GM23338 (cell line): ENCODE results near the gene ZNF746. TPM values are rescaled to one million over a fixed set of nuclear protein-coding genes. Genes with fewer than 3 reads are reported as not detected.

Experiments
- ATAC-seq: fragments of 200-7000 bp; cut with Tn5 transposase; 3 replicates; pipeline ENCODE4 v1.9.1; 2020
- DNase-seq: peaks from one replicate; pipeline ENCODE4 v3.0.0-alpha.2; 2015; ENCODE audit warnings: low spot score
- H2AFZ ChIP-seq: fragments of 200-600 bp; sonication (generic); 2 replicates; pipeline ENCODE4 v1.8.0; 2016; ENCODE audit warnings: antibody characterized with exemption, mild to moderate bottlenecking, moderate library complexity
- H3F3A ChIP-seq: fragments of 200-600 bp; sonication (generic); replicated peaks from 2 replicates; pipeline ENCODE4 v1.8.0; 2017; ENCODE audit warnings: antibody characterized with exemption, mixed run types, low read depth
- H3K27ac ChIP-seq: fragments of 200-600 bp; sonication (generic); 2 replicates; pipeline ENCODE4 v1.6.1; 2016; ENCODE audit warnings: low read depth
- H3K27me3 ChIP-seq: fragments of 200-600 bp; sonication (generic); 2 replicates; pipeline ENCODE4 v1.8.0; 2016; ENCODE audit warnings: mild to moderate bottlenecking, mixed run types, moderate library complexity; ENCODE audit not compliant: insufficient read depth
- H3K36me3 ChIP-seq: fragments of 200-600 bp; sonication (generic); 2 replicates; pipeline ENCODE4 v1.8.0; 2016; ENCODE audit warnings: mild to moderate bottlenecking; ENCODE audit not compliant: insufficient read depth
- H3K4me1 ChIP-seq: fragments of 200-600 bp; sonication (generic); 2 replicates; pipeline ENCODE4 v1.8.0; 2016; ENCODE audit warnings: mild to moderate bottlenecking, moderate library complexity; ENCODE audit not compliant: insufficient read depth
- H3K4me2 ChIP-seq: fragments of 200-600 bp; sonication (generic); 2 replicates; pipeline ENCODE4 v1.7.1; 2017; ENCODE audit warnings: mixed run types
- H3K4me3 ChIP-seq: fragments of 200-600 bp; sonication (generic); 2 replicates; pipeline ENCODE4 v1.6.1; 2016; ENCODE audit warnings: mixed run types
- H3K79me2 ChIP-seq: fragments of 200-600 bp; sonication (generic); replicated peaks from 2 replicates; pipeline ENCODE4 v1.8.0; 2017; ENCODE audit warnings: mild to moderate bottlenecking; ENCODE audit not compliant: insufficient read depth
- H3K9me2 ChIP-seq: fragments of 200-600 bp; sonication (generic); 2 replicates; pipeline ENCODE4 v1.8.0; 2017; ENCODE audit not compliant: insufficient read depth
- H4K20me1 ChIP-seq: fragments of 200-600 bp; sonication (generic); replicated peaks from 2 replicates; pipeline ENCODE4 v1.8.0; 2017; ENCODE audit warnings: mild to moderate bottlenecking; ENCODE audit not compliant: insufficient read depth
- H3K27ac Mint-ChIP-seq: 2 replicates; pipeline ENCODE4 v1.8.0; 2020; ENCODE audit warnings: inconsistent platforms, mild to moderate bottlenecking, moderate library complexity, mixed read lengths
- H3K27me3 Mint-ChIP-seq: 3 replicates; pipeline ENCODE4 v1.8.0; 2022; ENCODE audit warnings: low read depth, mild to moderate bottlenecking, moderate library complexity, mixed read lengths, inconsistent platforms; ENCODE audit not compliant: insufficient read depth, poor library complexity
- H3K36me3 Mint-ChIP-seq: 3 replicates; pipeline ENCODE4 v1.8.0; 2021; ENCODE audit warnings: low read depth, mild to moderate bottlenecking, inconsistent platforms, moderate library complexity, mixed read lengths
- H3K4me1 Mint-ChIP-seq: 3 replicates; pipeline ENCODE4 v1.8.0; 2020; ENCODE audit warnings: mild to moderate bottlenecking, inconsistent platforms, mixed read lengths
- H3K4me3 Mint-ChIP-seq: 3 replicates; pipeline ENCODE4 v1.8.0; 2021; ENCODE audit warnings: moderate library complexity, mild to moderate bottlenecking, inconsistent platforms, mixed read lengths
- H3K9me3 Mint-ChIP-seq: 3 replicates; pipeline ENCODE4 v1.8.0; 2020; ENCODE audit warnings: moderate library complexity, mild to moderate bottlenecking, inconsistent platforms, mixed read lengths
- CREB1 ChIP-seq: fragments of 250-450 bp; sonication (Bioruptor Pico); IDR thresholded peaks from 2 replicates; pipeline ENCODE4 v1.5.0; 2020; ENCODE audit warnings: low read depth, mild to moderate bottlenecking, moderate library complexity
- EZH2 ChIP-seq: fragments of 200-600 bp; sonication (generic); IDR thresholded peaks from one replicate; pipeline ENCODE4 v1.8.0; 2017; ENCODE audit warnings: antibody characterized with exemption, mild to moderate bottlenecking, low read depth; ENCODE audit not compliant: unreplicated experiment
- NANOG ChIP-seq: IDR thresholded peaks from 2 replicates; pipeline ENCODE4 v1.6.1; 2016; ENCODE audit warnings: antibody characterized with exemption, borderline replicate concordance
- POLR2AphosphoS5 ChIP-seq: IDR thresholded peaks from 2 replicates; pipeline ENCODE4 v1.6.1; 2016; ENCODE audit warnings: antibody characterized with exemption, low read depth
- REST ChIP-seq: IDR thresholded peaks from one replicate; pipeline ENCODE4 v1.6.1; 2018; ENCODE audit warnings: antibody characterized with exemption; ENCODE audit not compliant: unreplicated experiment
- STAT1 ChIP-seq: IDR thresholded peaks from one replicate; pipeline ENCODE4 v1.6.1; 2016; ENCODE audit warnings: antibody characterized with exemption; ENCODE audit not compliant: unreplicated experiment
- ZNF114 ChIP-seq: fragments of 250-450 bp; sonication (Bioruptor Pico); IDR thresholded peaks from 2 replicates; pipeline ENCODE4 v1.5.0; 2020; ENCODE audit warnings: mild to moderate bottlenecking, moderate library complexity
- ZNF331 ChIP-seq: fragments of 250-450 bp; sonication (Bioruptor Pico); IDR thresholded peaks from 2 replicates; pipeline ENCODE4 v1.5.0; 2020; ENCODE audit warnings: low read depth, mild to moderate bottlenecking, moderate library complexity
- ZNF462 ChIP-seq: fragments of 250-450 bp; sonication (Bioruptor Pico); IDR thresholded peaks from 2 replicates; pipeline ENCODE4 v1.5.0; 2020; ENCODE audit warnings: mild to moderate bottlenecking, moderate library complexity
- polyA plus RNA-seq: library from polyadenylated mRNA; unstranded; fragments of >200 nt; fragmentation: Nextera tagmentation; extraction: Ambion mirVana; gene quantifications from 2 replicates; pipeline ENCODE4 v1.2.1, GENCODE V29; 2016
- total RNA-seq: library from RNA; depleted of rRNA; stranded (reverse); fragments of >200 nt; shearing (Covaris generic); gene quantifications from 2 replicates; pipeline ENCODE4 v1.2.3, GENCODE V29; 2014
- TF ChIP-seq, protein P1 (sequence below): IDR thresholded peaks from 2 replicates; pipeline ENCODE4 v1.6.1; 2016; ENCODE audit warnings: antibody characterized with exemption
- TF ChIP-seq, protein P2 (sequence below), 2 experiments: fragments of 200-600 bp in 1 of 2; sonication (generic) in 1 of 2; conservative IDR thresholded peaks; 2 replicates each; pipeline versions ENCODE4 v1.5.1 to v1.6.1; 2016 to 2017; ENCODE audit warnings: antibody characterized with exemption in 2 of 2, low read depth in 2 of 2, mild to moderate bottlenecking in 2 of 2, moderate library complexity in 1 of 2

Gene ZNF746
- total and polyA plus RNA-seq, 2 experiments from 2014 or later = 10.0 to 18.6 TPM

GRCh38 chr7:149505551-149505950 is 7.9 kb upstream of the ZNF746 start:
- H3K4me1 Mint-ChIP-seq = no peaks in the 10 kb centered on the region

More at GRCh38 chr7:149505551-149505950, 7.9 kb upstream of the ZNF746 start:
- no peaks in the 10 kb centered on the region for H3K27me3 ChIP-seq
- Mint-ChIP-seq H3K27ac (no peak overlapping the region), H3K4me3 (no peak overlapping the region), H3K36me3 (peaks cover 4% of the 10 kb centered on the region; the same call in 2 of the 3 replicates), H3K9me3 (peaks cover 44% of the 10 kb centered on the region), H3K27me3 (peaks cover 6% of the 10 kb centered on the region)
- no peaks in the 10 kb centered on the region for H3K79me2 ChIP-seq
- no peaks in the 10 kb centered on the region for H4K20me1 ChIP-seq
- no peak overlapping the region for H3K4me3 ChIP-seq
- H3F3A ChIP-seq = no peaks in the 10 kb centered on the region
- no peaks in the 10 kb centered on the region for H3K36me3 ChIP-seq
- no peak overlapping the region for H2AFZ ChIP-seq
- ATAC-seq = no peak
- H3K4me2 ChIP-seq = no peak overlapping the region
- H3K27ac ChIP-seq = no peak overlapping the region
- H3K9me2 ChIP-seq = 0 out of 2 replicates have a peak, but pooled peaks cover 3% of the 10 kb centered on the region
- TF ChIP-seq, protein P1, sequence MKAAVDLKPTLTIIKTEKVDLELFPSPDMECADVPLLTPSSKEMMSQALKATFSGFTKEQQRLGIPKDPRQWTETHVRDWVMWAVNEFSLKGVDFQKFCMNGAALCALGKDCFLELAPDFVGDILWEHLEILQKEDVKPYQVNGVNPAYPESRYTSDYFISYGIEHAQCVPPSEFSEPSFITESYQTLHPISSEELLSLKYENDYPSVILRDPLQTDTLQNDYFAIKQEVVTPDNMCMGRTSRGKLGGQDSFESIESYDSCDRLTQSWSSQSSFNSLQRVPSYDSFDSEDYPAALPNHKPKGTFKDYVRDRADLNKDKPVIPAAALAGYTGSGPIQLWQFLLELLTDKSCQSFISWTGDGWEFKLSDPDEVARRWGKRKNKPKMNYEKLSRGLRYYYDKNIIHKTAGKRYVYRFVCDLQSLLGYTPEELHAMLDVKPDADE = no peak
- no peak for TF ChIP-seq EZH2
- TF ChIP-seq CREB1 = no peak
- TF ChIP-seq ZNF462 (CRISPR knock-in tag) = no peak
- TF ChIP-seq REST = no peak
- no peak for TF ChIP-seq NANOG
- TF ChIP-seq POLR2AphosphoS5 = no peak
- no peak for TF ChIP-seq ZNF114 (CRISPR knock-in tag)
- TF ChIP-seq, protein P2, sequence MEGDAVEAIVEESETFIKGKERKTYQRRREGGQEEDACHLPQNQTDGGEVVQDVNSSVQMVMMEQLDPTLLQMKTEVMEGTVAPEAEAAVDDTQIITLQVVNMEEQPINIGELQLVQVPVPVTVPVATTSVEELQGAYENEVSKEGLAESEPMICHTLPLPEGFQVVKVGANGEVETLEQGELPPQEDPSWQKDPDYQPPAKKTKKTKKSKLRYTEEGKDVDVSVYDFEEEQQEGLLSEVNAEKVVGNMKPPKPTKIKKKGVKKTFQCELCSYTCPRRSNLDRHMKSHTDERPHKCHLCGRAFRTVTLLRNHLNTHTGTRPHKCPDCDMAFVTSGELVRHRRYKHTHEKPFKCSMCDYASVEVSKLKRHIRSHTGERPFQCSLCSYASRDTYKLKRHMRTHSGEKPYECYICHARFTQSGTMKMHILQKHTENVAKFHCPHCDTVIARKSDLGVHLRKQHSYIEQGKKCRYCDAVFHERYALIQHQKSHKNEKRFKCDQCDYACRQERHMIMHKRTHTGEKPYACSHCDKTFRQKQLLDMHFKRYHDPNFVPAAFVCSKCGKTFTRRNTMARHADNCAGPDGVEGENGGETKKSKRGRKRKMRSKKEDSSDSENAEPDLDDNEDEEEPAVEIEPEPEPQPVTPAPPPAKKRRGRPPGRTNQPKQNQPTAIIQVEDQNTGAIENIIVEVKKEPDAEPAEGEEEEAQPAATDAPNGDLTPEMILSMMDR (conservative IDR thresholded peaks at IDR 0.05; ENCODE audit: low read depth in 2 of 2) = no peak
- TF ChIP-seq STAT1 = no peak
- TF ChIP-seq ZNF331 (CRISPR knock-in tag) = no peak
- no peak for DNase-seq
- H3K4me1 ChIP-seq = no peaks in the 10 kb centered on the region
